ENCODE measurements around the gene THPO.

The THPO gene

GRCh38 chr3:184387174-184387714 is 9.2 kb upstream of the THPO start:
- TF ChIP-seq Cebpa-rat (IDR thresholded peaks at IDR 0.05): no peak
- Histone ChIP-seq H3K4me2 (no peak overlapping the region), H3K4me1 (no peaks in the 10 kb centered on the region), H3K27me3 (peaks cover 13 to 30% (median 25%) of the 10 kb centered on the region in 11 experiments), H3K36me3 (no peaks in the 10 kb centered on the region), H3K9me3 (replicated peaks in 1 of 11) (no peaks in the 10 kb centered on the region), H3K9ac (no peak overlapping the region), H3K27ac (no peak overlapping the region), H3K4me3 (no peak overlapping the region), H4K20me1 (peaks cover 0 to 18% (median under 1%) of the 10 kb centered on the region in 11 experiments; a peak in 7 of 22 replicates)

- H3K4me2 ChIP-seq: no peak overlapping the region
- H3K9me3 ChIP-seq (replicated peaks in 1 of 11): no peaks in the 10 kb centered on the region
- TF ChIP-seq Cebpa-rat (IDR thresholded peaks at IDR 0.05): no peak
- H4K20me1 ChIP-seq: peaks cover 0 to 28% (median 8%) of the 10 kb centered on the region in 11 experiments; a peak in 14 of 22 replicates
- H3K4me3 ChIP-seq: no peak overlapping the region
- peaks cover 0 to 8% (median 4%) of the 10 kb centered on the region in 10 experiments; a peak in 12 of 20 replicates for H3K4me1 ChIP-seq
- H3K27ac ChIP-seq: no peak overlapping the region
- peaks cover 23 to 40% (median 35%) of the 10 kb centered on the region in 11 experiments for H3K27me3 ChIP-seq
- no peak overlapping the region for H3K9ac ChIP-seq
- no peaks in the 10 kb centered on the region for H3K36me3 ChIP-seq
These were observed 8.2 kb upstream of the THPO start for GRCh38 chr3:184386047-184386806.

- Histone ChIP-seq H3K27ac (no peak overlapping the region), H3K4me2 (no peak overlapping the region), H3K36me3 (no peaks in the 10 kb centered on the region), H3K9ac (no peak overlapping the region), H4K20me1 (peaks cover 0 to 38% (median 16%) of the 10 kb centered on the region in 11 experiments; a peak in 14 of 22 replicates), H3K4me1 (peaks cover 5 to 18% (median 14%) of the 10 kb centered on the region in 10 experiments; a peak in 15 of 20 replicates), H3K27me3 (peaks cover 35 to 52% (median 47%) of the 10 kb centered on the region in 11 experiments), H3K4me3 (no peak overlapping the region), H3K9me3 (replicated peaks in 1 of 11) (no peaks in the 10 kb centered on the region)
- no peak for TF ChIP-seq Cebpa-rat (IDR thresholded peaks at IDR 0.05)
These were observed 6.9 kb upstream of the THPO start for GRCh38 chr3:184384856-184385422.

- Histone ChIP-seq H3K27ac (no peak overlapping the region), H3K4me1 (peaks cover 5 to 18% (median 14%) of the 10 kb centered on the region in 10 experiments; a peak in 15 of 20 replicates), H3K4me3 (no peak overlapping the region), H3K9ac (no peak overlapping the region), H3K27me3 (peaks cover 38 to 58% (median 51%) of the 10 kb centered on the region in 11 experiments), H3K36me3 (no peaks in the 10 kb centered on the region), H3K9me3 (replicated peaks in 1 of 11) (no peaks in the 10 kb centered on the region), H3K4me2 (no peak overlapping the region), H4K20me1 (peaks cover 0 to 40% (median 16%) of the 10 kb centered on the region in 11 experiments; a peak in 14 of 22 replicates)
- TF ChIP-seq Cebpa-rat (IDR thresholded peaks at IDR 0.05): no peak
These were observed 6.3 kb upstream of the THPO start for GRCh38 chr3:184384342-184384741.

GRCh38 chr3:184383033-184383740 is 5.2 kb upstream of the THPO start:
- Histone ChIP-seq H4K20me1 (peaks cover 0 to 49% (median 17%) of the 10 kb centered on the region in 11 experiments; a peak in 14 of 22 replicates), H3K9ac (no peak overlapping the region), H3K4me1 (peaks cover 5 to 18% (median 14%) of the 10 kb centered on the region in 10 experiments; a peak in 16 of 20 replicates), H3K4me3 (no peak overlapping the region), H3K4me2 (no peak overlapping the region), H3K27me3 (peaks cover 49 to 70% (median 62%) of the 10 kb centered on the region in 11 experiments), H3K36me3 (no peaks in the 10 kb centered on the region), H3K9me3 (replicated peaks in 1 of 11) (no peaks in the 10 kb centered on the region), H3K27ac (no peak overlapping the region)
- TF ChIP-seq Cebpa-rat (IDR thresholded peaks at IDR 0.05): no peak

- Histone ChIP-seq H3K4me2 (no peak overlapping the region), H3K4me3 (no peak overlapping the region), H3K4me1 (peaks cover 5 to 21% (median 17%) of the 10 kb centered on the region in 10 experiments; a peak in 16 of 20 replicates), H3K36me3 (no peaks in the 10 kb centered on the region), H3K27me3 (peaks cover 56 to 77% (median 69%) of the 10 kb centered on the region in 11 experiments), H4K20me1 (peaks cover 0 to 56% (median 17%) of the 10 kb centered on the region in 11 experiments; a peak in 14 of 22 replicates), H3K9me3 (replicated peaks in 1 of 11) (no peaks in the 10 kb centered on the region), H3K27ac (no peak overlapping the region), H3K9ac (no peak overlapping the region)
- TF ChIP-seq Cebpa-rat (IDR thresholded peaks at IDR 0.05): no peak
These were observed 4.5 kb upstream of the THPO start for GRCh38 chr3:184382326-184383032.

- peaks cover 5 to 25% (median 17%) of the 10 kb centered on the region in 10 experiments; a peak in 16 of 20 replicates for H3K4me1 ChIP-seq
- peaks cover 60 to 83% (median 76%) of the 10 kb centered on the region in 11 experiments for H3K27me3 ChIP-seq
- peak overlapping the region in 1 of 11 experiments; percentile 11; a peak in 1 of 22 replicates for H3K9ac ChIP-seq
- TF ChIP-seq Cebpa-rat (IDR thresholded peaks at IDR 0.05): no peak
- H3K4me2 ChIP-seq: peak overlapping the region; percentile 28 to 89 (median 80); a peak in 18 of 22 replicates
- peaks cover 0 to 55% (median 17%) of the 10 kb centered on the region in 11 experiments; a peak in 14 of 22 replicates for H4K20me1 ChIP-seq
- 0 out of 22 replicates have a peak overlapping the region, but pooled peaks of 1 of the 11 experiments have one; percentile 6 for H3K27ac ChIP-seq
- H3K36me3 ChIP-seq: no peaks in the 10 kb centered on the region
- no peaks in the 10 kb centered on the region for H3K9me3 ChIP-seq (replicated peaks in 1 of 11)
- H3K4me3 ChIP-seq: peak overlapping the region in 8 of 10 experiments; percentile 0 to 68 (median 54); a peak in 10 of 20 replicates
These were observed 3.5 kb upstream of the THPO start for GRCh38 chr3:184381261-184382224.

Measured in BLaER1 treated with 17β-estradiol and CSF1 and Interleukin-3, amounts not matched to agents 10 nM and 100 nM (cell line).